HG02588 (cell line): Measurements from ENCODE around the gene NEMP1.
"Not testable (repeated sequence)": the region's sequence is repeated elsewhere in the genome, so short reads cannot be mapped to it uniquely, and the experiment has no call there.

Source experiments
- ATAC-seq: cut with Tn5 transposase; IDR thresholded peaks from one replicate; pipeline ENCODE4 v1.9.1; 2021; ENCODE audit warnings: mild to moderate bottlenecking, moderate library complexity; ENCODE audit not compliant: unreplicated experiment

NEMP1 gene

DNA sequence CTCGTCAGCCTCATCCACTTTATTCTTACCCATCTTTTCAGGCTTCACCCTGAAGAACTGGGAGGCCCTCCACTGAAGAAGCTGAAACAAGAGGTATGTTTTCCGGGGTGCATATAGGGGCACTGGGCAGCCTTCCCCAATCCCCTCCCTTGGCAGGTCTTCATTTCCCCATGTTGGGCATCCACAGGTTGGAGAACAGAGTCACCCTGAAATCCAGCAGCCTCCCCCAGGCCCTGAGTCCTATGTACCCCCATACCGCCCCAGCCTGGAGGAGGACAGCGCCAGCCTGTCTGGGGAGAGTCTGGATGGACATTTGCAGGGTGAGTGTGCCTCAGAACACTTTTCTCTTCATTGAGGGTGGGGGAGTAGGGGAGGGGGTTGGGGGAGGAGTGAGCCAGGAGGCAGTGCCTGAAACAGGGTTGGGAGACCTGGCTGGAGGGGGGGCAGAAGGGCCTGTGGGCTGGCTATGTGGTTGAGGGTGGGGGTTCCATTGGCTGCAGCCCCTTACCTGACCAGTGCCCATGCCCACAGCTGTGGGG, 14.4 kb upstream of the NEMP1 start:
- ATAC-seq: no peak

DNA sequence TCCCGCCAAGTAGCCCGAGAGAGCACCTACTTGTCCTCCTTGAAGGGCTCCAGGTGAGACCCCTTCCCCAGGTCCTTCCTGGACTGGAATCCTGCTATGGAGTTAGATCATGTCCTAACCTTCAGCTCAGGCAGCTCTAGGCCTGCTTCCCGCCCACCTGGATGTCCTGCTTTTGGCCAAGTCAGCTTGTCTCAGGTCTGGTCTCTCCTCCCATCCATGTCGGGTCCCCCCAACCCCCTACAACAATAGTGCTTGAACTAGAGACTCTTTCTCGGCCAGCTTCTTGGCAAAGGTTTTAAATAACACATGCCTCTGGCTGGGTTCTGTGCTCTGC, 13.9 kb upstream of the NEMP1 start:
- no peak for ATAC-seq

DNA sequence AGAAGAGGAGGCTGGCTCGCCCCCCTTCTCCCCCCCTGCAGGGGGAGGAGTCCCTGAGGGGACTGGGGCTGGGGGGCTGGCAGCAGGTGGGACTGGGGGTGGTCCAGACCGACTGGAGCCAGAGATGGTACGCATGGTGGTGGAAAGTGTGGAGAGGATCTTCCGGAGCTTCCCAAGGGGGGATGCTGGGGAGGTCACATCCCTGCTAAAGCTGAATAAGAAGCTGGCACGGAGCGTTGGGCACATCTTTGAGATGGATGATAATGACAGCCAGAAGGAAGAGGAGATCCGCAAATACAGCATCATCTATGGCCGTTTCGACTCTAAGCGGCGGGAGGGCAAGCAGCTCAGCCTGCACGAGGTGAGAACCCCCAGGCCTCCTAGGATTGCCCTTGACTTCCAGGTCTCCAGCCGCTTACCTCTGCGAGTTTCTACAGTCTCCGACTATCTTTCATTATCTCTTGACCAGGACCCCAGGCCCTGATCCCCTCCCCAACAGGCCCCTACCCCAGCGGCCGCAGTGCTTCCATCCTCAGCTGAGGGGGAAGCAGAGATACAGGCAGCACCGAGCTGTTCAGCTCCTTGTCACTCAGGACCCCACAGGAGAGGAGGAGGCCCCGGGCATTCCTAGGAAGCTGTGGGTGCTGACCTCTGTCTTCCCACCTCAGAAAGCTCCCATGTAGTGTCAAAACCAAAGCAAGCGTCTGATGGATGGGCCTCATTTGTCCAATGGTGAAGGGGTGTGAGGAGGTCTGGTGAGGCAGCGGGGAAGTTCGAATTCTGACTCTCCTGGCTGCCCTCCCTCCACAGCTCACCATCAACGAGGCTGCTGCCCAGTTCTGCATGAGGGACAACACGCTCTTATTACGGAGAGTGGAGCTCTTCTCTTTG, 13.3 kb upstream of the NEMP1 start:
- ATAC-seq: no peak

DNA sequence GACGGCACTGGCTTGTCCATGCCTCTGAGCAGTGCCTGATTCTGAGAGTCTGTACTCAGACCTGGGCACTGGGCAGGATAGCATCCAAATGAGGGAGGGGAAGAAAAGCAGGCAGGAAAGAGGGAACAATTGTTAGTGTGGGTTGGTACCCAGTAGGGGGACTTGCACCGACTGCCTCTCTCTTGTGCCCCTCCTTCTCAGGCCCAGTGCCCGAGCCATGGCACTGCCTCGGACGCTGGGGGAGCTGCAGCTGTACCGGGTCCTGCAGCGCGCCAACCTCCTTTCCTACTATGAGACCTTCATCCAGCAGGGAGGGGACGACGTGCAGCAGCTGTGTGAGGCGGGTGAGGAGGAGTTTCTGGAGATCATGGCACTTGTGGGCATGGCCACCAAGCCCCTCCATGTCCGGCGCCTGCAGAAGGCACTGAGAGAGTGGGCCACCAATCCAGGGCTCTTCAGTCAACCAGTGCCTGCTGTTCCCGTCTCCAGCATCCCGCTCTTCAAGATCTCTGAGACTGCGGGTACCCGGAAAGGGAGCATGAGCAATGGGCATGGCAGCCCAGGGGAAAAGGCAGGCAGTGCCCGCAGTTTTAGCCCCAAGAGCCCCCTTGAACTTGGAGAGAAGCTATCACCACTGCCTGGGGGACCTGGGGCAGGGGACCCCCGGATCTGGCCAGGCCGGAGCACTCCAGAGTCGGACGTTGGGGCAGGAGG, 12.5 kb upstream of the NEMP1 start:
- ATAC-seq: no peak

DNA sequence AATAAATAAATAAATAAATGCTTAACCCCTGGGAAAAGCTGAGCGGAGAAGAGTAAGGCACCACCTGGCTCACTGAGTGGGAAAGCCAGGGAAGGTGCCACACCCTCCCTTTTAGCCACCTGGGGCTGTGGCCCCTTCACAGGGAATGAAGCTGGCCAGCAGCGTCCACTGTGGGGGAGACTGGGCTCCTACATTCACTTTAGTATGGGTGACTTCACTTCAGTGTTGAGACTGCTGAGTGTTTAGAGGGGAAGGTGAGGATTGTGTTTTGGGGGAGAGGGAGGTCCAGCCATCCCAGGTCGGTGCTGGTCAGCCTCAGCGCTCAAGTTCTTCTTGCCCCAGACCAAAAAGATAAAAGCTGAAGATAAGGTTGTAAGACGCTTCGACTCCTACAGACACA, 11.9 kb upstream of the NEMP1 start:
- no peak for ATAC-seq

DNA sequence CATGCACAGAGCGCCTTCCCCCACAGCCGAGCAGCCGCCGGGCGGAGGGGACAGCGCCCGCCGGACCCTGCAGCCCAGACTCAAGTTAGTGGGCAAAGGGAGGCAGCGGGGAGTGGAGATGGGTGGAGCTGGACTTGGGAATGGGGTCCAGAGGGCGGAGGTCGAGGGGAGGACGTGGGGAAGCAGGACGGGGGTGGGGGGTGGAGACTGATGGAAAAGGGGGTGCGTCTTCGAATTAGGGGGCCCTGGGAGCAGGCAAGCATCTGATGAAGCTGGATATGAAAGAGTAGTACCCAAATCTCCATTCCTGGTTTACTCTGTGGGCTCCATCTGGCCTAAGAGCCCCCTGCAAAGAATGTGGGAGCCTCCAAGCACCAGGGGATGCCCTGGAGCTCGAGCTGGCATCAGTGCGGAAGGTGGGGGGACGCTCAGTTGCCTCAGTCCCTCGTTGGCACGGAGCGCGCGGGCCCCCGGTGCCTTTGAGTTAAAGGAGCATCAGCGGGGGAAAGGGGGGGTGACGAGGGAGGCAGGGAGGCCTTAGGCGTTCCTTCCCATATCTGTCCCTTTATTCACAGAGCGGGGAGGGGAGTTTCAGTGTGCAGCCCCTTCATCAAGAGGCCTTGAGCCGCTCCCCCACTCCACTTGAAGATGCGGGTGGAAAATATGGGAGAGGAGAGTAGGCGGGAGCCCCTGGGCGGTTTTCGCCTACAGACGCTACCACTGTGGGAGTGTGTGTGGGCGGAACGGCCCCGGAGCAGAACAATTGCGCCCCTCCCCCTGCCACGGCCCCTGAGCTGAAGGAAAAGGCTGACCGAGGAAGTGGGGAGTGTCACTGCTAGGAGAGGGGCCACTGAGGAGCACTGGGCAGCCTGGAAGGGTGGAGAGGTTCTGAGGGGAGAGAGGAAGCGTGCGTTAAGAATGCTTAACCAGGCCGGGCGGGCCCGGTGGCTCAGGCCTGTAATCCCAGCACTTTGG, 11.0 kb upstream of the NEMP1 start:
- ATAC-seq: no peak

DNA sequence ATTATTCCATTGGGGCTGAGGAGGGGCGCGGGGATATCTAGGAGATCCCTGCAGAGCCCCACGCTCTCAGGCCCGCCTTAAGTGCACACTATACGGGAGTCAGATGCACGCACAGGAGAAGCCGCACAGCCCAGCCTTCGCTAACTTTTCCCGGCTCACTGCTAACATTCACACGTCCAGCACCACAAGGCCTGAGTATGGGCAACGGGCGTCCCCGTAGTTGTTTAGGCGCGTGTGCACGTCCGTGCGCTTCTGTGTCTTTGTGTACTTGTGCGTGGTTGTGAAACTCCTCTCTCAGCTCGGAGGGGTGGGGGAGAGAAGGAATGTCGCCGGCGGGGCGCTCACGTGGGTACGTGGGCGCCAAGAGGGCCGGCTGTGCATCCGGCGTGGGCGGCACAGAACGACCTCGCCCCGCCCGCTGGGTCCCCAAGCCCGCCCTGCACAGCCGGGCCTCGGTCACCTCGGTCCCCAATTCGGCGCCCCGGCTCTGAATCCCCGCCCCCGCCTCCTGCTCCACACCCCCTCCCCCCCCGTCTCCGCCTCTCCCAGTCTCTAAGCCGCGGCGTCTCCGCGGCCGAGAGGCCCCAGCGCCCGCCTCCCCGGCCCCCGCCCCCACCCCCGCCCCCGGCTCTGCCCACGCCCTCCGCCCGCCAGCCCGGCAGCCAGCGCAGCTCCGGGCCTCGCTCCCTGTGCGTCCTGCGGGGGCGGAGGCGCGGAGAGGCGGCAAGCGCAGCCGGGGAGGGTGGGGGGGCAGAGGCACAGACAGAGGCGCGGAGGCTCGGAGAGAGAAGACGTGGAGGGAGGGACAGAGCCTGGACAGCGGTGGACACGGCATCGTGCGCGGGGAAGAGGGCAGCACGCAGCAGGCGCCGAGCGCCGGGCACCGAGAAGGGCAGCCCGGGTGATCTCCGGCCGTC, 10.0 kb upstream of the NEMP1 start, which contains the start of gene NAB2:
TSS of gene NAB2 (plus strand) at position 761 of the 917 bp plus-strand sequence. CDS start 158 bp downstream, outside the sequence.
- ATAC-seq: peak; percentile 53

DNA sequence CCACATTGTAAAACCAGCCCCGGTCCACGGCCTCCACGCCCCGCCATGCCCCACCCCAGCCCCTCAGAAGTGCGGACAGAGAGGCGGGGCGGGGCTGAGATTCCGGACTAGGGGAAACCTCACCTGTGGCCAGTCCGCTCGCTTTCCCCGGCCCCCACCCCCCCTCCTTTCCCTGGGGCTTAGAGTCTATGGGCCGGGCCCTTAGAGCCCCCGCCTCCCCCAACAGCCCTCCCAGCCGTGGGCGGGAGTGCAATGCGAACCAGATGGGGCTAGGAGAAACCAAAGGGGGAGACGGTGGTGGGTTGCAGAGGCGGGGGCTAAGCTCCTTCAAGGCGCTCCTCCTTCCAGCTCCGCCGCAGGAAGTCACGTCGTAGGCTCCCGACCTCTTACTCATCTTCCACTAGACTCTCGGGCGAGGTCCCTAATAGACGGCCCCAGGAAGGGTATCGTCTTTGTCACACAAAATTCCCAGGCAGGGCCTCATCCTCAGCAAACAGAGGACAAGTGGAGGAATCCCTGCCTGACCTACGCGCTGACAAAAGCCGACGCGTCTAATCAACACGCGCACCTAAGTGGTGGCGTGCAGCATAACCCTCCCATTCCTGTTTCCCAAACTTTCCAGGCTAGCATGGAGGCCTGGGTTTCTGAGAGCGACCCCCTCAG, 9.2 kb upstream of the NEMP1 start:
- ATAC-seq: peak; percentile 29

DNA sequence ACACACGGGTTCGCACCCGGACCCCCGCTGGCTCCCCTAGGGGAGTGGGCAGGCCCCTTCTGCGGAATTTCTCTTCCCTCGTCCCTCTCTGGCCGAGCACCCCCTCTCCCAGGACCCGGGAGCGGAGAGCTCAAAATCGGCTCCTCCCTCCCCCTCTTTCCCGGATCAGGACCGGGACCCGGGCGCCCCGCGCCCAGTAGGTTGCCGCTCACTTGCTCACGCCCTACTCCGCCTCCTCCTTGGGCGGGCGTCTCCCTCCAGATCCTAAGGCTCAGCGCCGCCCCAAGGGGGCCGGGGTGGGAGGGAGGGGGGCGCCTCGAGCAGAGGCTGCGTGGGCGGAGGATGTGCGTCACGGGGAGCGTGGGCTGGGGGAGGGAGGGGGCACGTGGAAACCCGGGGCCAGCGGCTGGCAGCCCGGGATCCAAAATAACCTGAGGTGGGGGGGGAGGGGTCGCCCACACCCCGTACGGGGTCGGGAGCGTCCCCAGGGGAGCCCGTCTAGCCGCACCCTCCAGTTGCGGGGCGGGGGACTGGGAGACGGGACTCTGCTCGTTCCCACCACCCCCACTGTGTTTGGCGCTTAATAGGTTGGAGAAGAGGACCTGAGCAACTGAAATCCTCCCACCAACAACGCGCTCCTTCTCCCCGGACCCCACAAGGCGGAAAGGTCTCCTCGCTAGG, 8.6 kb upstream of the NEMP1 start:
- peak; percentile 36 for ATAC-seq

DNA sequence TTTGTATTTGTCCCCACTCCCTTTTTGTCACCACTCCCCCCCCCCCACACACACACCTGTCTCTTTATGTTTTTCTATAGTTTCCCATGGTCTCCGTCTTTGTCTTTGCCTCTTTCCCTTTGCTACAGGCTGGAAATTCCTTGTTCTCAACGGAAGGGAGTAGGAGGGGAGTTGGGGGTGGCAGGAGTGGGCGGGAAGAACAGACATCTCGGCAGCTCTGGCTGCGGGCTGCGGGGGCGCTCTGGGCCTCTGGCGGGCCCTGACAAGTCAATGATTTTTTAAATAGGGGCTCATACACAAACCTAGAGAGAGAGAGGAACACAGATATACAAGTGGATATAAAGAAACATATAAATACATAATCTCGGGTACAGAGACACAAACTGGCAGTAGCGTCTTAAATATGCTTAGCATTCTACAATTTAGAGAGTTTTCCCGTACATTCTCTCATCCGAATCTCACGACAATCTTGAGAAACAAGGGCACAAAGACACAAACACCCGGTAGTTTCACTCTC, 8.0 kb upstream of the NEMP1 start:
- ATAC-seq: no peak

DNA sequence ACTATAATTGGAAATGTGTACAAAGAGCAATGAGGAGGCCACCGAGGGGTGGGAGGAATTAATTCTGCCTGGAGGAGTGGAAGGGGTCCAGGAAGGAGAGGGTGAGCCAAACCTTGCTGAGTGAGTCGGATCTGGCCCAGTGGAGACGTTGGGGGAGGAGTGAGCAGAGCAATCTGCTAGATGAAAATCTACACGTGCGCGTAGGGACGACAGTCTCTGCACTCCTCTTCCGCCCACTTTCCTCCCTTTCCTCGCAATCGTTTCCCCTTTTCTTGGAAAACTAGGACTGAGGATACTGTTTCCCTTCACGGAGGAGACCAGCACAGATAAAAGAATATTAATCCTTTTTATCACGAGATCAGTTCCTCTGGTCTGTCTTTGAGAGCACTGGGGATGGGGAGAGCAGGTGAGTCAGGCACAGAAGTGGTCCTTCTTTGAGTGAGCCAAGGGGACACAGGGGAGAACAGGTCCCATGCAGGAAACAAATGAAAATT, 7.5 kb upstream of the NEMP1 start:
- no peak for ATAC-seq

DNA sequence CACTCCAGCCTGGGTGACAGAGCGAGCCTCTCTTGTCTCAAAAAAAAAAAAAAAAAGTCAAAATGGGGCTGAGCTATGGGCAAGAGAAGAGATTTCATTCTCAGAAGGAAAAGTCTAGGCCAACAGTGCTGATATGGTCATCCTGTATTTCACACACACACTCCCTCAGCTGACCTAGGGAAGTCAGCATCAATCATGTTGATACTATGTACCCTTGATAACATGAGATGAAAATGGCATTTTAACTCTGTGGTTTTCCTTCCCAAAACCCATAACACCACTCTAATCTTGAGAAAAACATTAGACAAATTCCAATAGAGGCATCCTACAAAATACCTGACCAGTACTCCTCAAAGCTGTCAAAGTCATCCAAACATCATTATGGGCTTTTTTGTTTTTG, 2.3 kb upstream of the NEMP1 start:
- ATAC-seq: no peak

DNA sequence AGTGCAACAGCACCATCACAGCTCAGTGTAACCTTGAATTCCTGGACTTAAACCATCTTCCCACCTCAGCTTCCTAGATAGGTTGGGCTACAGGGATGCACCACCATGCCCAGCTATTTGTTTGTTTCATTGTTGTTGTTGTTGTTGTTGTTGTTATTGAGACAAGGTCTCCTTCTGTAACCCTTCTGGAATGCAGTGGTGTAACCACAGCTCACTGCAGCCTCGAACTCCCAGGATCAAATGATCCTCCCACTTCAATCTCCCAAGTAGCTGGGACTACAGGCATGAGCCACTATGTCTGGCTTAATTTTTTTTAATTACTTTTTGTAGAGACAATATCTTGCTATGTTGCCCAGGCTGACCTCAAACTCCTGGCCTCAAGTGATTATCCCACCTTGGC, 1.2 kb upstream of the NEMP1 start:
- no peak for ATAC-seq

DNA sequence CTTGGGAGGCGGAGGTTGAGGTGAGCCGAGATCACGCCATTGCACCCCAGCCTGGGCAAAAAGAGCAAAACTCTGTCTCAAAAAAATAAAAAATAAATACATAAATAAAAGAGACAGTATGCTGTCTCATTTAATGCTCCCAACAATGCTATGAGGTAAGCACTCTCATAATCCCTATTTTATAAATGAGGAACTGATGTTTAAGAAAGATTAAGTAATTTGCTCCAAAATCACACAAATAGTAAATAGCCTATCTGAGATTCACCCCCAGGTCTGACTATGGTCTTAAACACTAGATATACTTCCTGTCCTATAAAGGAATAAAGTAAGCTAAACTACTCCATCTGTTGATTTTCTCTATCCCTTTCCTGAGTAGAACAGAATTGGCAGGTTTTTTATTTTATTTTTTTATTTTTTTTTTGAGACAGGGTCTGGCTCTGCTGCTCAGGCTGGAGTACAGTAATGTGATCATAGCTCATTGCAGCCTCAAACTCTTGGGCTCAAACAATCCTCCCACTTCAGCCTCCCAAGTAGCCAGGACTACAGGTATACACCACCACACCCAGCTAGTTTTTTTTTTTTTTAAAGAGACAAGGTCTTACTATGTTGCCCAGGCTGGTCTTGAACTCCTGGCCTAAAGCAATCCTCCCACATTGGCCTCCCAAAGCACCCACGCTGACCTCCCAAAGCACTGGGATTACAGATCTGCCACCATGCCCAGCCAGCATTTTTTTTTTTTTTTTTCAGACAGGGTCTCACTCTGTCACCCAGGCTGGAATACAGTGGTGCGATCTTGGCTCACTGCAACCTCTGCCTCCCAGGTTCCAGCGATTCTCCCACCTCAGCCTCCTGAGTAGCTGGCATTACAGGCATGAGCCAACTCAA, 4.8 kb downstream of the NEMP1 start:
- not testable (repeated sequence) for ATAC-seq

DNA sequence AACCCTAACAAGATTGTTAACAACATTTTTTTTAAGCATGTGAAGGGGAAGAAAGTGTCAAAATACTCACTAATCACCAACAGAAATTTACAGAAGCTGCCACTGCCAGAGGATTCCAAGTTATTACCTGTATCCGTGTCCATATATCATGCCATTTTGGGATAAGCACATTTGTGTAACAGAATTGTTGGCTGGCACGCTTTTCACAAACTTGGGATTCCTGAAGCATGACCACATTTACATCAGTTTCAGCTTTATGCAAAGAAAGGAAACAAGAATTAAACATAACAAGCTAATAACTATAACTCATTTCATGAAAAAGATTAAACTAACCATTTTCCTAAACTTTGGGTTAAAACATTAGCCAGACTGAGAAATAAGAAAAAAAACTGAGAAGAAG, 5.9 kb downstream of the NEMP1 start:
- no peak for ATAC-seq

DNA sequence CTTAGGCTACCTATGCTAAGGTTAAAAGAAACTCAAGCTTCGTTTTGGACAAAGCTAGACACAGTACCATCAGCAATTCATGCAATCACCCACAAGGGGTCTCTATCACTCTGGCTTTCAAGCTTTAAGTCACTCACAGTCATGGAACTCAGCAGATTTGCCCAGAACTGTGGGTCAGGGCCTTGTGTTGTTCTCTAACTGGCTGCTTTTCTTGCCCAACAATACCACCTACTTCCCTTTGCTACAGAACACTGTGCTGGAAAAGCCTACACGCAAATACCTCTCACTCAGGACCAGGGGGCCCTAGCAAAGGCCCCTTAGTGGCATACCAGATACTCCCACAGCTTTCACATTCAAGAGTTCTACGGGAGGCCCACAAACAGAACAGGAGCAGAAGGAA, 9.1 kb downstream of the NEMP1 start:
- peak; percentile 81 for ATAC-seq

DNA sequence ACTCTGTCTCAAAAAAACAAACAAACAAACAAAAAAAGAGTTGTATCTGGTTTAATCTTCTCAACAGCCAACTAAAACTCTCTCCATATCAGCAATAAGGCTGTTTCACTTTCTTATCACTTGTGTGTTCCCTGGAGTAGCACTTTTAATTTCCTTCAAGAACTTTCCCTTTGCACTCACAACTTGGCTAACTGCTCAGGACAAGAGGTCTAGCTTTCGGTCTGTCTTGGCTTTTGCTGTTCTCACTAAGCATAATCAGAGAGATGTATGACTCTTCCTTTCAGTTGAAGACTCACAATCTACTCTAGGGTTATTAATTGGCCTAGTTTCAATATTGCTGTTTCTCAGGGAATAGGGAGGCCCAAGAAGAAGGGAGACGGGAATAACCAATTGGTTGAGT, 12.3 kb downstream of the NEMP1 start:
- ATAC-seq: no peak
